GM12865 (cell line): ENCODE results near the gene MESD.

Source experiments
- DNase-seq: peaks from one replicate; pipeline ENCODE4 v3.0.0; 2010; ENCODE audit warnings: low read depth
- H3K4me3 ChIP-seq: 2 replicates; pipeline ENCODE4 v1.5.1; 2011; ENCODE audit warnings: mild to moderate bottlenecking, low read depth, low read length, control low read depth
- TF ChIP-seq, protein P1 (sequence below): IDR thresholded peaks from 2 replicates; pipeline ENCODE4 v1.5.1; 2011; ENCODE audit warnings: low read length, control low read depth, low read depth, inconsistent platforms; ENCODE audit not compliant: insufficient read depth; ENCODE audit errors: missing control alignments

MESD gene

DNA sequence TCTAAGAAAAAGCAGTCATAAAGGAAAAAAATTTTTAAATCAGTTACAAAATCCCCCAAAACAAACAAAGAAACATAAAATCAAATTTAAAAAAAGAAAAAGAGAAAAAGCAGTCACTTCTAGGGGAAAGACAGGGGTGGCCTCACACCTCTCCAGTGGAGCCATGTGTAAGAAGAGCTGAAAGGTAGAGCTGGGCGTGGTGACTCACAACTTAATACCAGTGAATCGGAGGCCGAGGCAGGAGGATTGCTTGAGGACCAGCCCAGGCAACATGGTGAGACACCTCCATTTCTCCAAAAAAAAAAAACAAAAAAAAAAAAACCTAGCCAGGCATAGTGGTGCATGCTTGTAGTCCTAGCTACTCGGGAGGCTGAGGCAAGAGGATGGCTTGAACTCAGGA lies 14.7 kb downstream of the MESD start:
- TF ChIP-seq, protein P1, sequence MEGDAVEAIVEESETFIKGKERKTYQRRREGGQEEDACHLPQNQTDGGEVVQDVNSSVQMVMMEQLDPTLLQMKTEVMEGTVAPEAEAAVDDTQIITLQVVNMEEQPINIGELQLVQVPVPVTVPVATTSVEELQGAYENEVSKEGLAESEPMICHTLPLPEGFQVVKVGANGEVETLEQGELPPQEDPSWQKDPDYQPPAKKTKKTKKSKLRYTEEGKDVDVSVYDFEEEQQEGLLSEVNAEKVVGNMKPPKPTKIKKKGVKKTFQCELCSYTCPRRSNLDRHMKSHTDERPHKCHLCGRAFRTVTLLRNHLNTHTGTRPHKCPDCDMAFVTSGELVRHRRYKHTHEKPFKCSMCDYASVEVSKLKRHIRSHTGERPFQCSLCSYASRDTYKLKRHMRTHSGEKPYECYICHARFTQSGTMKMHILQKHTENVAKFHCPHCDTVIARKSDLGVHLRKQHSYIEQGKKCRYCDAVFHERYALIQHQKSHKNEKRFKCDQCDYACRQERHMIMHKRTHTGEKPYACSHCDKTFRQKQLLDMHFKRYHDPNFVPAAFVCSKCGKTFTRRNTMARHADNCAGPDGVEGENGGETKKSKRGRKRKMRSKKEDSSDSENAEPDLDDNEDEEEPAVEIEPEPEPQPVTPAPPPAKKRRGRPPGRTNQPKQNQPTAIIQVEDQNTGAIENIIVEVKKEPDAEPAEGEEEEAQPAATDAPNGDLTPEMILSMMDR: no peak
- DNase-seq: no peak
- no peak overlapping the region for H3K4me3 ChIP-seq

DNA sequence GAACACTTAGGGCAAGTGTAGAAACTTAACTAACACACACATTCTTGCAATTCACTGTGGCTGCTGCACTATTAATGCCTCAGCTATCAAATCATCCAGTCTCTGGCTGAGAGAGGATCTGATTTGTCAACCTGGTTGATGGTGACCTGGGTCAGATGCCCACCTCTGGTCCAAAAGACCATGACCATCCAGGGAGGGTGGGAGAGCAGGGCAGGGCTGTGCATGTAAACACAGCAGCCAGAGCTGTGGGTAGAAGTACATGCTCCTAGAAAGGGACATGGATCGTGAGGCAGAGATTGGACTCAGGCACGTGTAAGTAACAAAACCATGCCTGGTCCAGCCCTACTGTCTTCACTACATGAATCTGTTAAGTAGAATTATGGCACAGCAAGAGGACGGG lies 17.3 kb downstream of the MESD start:
- TF ChIP-seq, protein P1: no peak
- H3K4me3 ChIP-seq: no peak overlapping the region
- DNase-seq: no peak

DNA sequence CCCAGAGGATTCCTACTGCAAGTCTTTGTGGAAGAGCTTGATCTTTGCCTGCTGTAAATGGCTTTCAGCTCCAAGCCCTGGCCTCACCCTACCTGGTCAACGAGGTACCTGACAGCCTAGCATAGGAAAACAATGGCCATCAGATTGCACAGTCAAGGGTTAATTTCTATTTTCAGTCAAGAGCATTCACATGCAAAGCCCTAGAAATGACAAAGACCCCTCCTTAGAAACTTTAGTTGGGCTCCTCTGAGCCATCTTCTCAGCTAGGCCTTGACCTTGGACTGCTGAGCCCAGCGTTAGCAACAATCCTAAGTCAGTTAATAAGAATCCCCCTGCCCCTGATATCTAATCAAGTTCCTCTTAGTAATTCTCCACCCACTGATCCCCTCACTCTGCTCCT lies 18.5 kb downstream of the MESD start:
- H3K4me3 ChIP-seq: no peak overlapping the region
- TF ChIP-seq, protein P1: no peak
- no peak for DNase-seq

DNA sequence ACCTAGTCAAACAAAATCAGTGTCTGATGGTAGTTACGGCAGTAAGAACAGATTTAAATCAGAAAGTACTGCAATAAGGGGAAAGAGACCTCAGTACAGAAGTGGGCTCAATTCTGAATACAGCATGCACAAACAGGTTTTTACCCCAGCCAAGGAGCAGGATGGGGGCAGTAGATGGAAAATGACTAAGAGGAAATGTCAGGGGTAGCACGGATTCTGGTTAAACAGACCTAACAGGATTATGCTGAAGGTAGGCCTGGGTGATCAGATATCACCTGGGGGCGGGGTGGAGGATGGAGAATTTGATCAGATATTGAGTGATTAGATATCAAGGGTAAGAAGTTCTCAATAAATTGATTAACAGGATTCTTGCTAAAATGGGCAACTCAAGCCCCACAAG lies 19.0 kb downstream of the MESD start:
- no peak for DNase-seq
- TF ChIP-seq, protein P1: no peak

DNA sequence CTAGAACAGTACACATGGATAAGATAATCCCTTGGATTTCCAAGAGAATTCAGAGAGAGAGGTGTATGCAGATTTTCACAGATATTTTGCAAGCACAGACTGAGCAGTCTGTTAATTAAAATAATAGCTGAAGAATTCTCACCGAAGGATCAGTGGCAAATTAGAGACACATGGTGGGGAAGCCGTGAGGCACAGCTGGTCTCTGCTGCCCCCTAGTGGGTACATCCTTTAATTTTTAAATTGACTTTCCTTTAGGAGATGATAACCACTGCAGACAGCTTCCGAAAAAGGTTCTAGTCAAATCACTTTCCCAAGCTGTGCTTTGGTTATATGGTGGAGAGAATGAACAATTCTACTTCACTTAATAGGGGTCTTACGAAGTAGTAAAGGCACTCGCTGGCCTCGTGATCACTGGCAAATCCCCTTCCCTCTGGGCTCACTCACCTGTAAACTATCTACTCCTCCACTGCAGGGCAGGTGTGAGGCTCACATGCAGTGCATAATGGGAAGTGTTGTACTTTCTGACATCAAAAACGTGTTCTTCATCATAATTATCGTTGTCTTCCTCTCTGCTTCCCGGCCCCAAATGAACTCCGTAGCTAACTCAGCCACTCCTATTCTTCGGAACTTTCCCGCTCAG lies 19.5 kb downstream of the MESD start:
- H3K4me3 ChIP-seq: no peak overlapping the region
- TF ChIP-seq, protein P1: peak; percentile 72
- DNase-seq: peak; percentile 67

More for the DNA sequence above, 19.0 kb downstream of the MESD start:
- no peak overlapping the region for H3K4me3 ChIP-seq

DNA sequence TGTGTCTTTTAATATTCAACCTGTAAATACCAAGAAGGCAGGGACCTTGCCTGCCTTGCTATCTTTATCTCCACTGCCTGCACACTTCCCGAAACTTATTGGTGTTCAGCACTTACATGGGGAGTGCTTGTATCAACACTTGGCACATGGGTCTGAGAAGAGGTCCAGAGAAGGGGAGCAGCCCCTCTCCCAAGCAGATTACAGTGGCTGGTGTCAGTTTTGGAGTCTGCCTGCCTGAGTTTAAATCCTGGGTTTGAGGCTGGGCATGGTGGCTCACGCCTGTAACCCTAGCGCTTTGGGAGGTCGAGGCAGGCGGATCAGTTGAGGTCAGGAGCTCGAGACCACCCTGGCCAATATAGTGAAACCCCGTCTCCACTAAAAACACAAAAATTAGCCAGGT lies 20.3 kb downstream of the MESD start:
- DNase-seq: no peak
- TF ChIP-seq, protein P1: no peak
- no peak overlapping the region for H3K4me3 ChIP-seq

DNA sequence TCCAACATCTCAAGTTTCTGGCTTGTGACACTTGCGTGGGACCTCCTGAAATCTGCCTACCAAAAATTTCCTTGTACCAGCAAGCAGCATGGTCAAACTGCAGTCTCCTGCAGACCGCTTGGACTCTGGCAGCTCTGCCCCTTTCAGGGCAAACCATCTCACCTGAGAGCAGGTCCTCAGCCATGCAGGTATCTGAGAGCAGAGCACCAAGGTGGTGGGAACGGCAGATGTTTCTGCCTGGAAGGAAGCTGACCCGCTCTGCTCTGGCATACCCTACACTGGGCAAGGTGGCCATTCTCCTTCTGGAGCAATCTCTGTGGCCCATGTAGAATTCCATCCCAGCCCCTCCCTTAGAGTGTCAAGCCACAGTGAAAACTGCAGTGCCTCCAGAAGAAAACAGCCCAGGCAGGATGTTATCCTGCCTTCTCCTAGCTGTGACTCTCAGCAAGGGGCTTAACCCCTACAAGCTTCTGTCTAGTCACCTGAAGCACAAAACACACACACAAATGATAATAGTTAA lies 21.6 kb downstream of the MESD start:
- DNase-seq: no peak
- TF ChIP-seq, protein P1: no peak
- H3K4me3 ChIP-seq: no peak overlapping the region
